ENCODE data around the gene RAB11FIP4.

RAB11FIP4 gene

DNA sequence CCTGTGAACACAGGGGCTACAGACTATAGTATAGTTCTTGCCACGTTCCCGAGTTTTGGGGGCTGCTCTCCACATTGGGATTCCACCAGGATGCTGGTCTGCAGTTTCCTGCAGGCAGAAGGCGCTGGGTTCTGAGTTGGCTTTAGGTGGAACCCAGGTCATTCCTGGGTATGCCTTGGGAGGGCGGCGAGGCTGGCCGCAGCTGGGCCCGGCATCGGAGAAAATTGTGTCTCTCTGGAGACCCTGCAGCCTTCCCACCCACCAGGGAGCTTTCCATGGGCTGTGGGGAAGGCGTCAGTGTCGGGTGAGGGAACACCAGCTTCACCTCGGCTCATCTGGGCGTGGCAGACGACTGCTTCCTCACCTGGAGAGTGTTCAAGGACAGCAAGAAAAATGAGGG lies 183.6 kb downstream of the RAB11FIP4 start:
- no peak for DNase-seq

DNA sequence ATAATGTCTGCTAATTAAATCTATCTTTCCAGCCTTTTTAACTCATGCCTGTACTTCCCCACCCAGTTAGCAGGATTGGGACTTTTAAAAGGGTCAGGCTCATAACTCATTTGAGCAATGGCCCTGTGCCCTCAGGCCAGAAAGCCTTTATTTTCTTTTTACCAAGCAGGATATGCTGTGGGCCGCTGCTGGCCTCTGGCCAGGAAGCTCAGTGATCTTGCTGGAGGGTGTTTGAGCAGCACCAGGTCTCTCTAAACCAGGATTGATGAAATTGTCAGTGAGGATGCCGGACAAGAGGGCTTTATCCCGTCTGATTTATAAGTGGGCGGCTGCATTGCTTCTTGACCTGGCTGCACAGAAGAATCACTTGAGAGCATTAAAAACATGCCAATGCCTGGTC lies 187.8 kb downstream of the RAB11FIP4 start:
- DNase-seq: no peak

DNA sequence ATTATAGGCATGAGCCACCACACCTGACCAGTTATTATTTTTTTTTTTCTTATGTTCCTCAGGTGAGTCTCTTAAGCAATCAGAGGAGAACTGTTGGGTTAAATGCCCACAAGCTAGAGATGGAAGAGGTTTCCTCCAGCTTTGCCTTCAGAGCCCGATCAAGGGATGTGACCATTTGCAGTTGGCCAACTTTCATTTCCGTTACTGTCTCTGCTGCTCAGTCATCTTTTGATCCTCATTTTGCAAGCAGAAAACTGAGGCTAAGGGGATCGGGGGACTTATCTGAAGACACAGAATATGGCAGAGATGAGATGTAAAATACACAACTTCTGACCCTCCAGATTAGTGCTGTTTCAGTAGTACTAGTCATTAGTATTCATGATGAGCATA lies 188.8 kb downstream of the RAB11FIP4 start:
- DNase-seq: no peak

DNA sequence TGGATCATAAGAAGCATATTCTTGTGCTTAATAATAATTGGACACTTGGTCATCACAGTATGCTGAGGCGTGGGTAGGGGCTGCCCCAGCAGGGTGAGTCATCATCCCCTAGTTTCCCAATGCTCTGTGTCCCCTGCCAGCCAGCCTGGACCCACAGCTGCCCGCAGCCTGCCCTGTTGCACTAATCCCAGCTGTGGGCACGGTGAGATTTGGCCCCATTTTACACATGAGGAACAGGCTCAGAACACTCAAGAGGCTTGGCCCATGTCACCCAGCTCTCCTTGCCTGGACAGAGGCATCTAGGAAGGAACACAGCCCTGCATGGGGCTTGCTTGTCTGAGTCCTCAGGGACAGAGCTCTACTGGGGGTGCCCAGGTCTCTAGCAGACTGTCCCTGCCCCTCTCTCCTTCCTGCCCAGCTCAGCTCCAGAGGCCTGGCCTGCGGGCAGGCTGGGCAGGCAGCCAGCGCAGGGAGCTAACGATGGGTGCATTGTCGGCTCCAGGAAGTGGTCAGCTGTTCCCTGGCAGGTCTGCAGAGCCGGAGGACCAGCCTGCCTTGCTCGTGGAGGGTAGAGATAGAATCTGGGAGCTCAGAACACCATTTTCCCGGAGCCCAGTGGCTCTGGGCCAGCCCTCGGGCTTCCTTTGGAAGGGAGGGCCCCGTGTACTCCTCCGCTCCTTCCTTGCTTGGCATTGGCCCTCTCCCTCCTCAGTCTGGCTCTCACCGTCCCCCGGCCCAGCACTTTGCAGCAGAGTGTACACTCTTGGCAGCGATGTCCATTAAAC lies 189.4 kb downstream of the RAB11FIP4 start:
- no peak for DNase-seq

DNA sequence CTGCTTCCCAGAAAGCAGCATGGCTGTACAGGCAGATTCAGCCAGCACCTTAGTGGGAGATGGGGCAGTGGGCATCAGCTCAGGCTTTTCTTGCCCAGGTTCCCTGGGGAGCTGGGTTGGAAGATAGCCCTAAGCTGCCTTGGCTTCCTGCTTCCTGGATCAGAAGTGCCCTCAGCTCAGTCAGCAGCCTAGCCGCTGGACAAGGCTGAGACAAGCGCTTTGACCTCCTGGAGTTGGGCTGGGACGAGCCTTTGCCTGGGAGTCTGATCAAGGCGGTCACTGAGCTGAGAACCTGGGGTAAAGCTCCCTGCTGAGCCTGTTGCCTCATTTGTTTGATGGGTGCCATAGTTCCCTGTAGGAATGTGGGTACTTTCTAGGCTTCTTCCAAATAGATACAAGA lies 190.0 kb downstream of the RAB11FIP4 start:
- DNase-seq: no peak

DNA sequence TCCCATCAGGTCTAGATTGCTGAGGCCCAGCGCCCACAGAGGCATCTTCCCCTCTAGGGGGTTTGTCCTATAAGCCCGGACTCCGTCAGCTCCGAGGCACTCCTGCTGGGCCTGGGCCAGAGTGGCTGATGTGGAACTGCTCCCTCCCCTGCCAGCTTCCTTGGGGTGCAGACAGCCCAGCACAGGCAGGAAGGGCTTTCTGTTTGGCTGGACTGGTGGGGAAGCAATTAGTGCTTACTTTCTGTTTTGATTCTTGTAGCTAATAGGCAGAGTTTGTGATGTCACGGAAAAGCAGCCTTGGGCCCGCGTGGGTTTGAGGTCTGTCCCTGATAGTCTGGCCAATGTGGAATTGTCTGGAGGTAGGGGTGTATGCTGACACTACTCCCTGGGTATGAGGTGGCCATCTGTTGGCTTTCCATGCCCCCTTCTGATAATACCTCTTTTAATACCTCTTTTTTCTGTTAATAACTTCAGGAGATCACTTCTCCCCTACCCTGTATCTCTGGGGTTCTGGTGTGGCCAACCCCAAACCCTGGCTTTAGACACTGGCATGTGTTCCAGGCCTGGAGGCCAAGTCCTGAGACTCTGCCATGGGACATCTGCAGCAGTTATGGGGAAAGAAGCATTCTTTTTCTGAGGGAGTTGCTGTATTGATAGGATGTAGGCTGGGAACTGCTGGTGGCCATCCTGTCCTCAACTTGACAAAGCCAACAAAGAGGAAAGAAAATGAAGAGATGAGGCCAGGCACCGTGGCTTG lies 190.9 kb downstream of the RAB11FIP4 start:
- no peak for DNase-seq

DNA sequence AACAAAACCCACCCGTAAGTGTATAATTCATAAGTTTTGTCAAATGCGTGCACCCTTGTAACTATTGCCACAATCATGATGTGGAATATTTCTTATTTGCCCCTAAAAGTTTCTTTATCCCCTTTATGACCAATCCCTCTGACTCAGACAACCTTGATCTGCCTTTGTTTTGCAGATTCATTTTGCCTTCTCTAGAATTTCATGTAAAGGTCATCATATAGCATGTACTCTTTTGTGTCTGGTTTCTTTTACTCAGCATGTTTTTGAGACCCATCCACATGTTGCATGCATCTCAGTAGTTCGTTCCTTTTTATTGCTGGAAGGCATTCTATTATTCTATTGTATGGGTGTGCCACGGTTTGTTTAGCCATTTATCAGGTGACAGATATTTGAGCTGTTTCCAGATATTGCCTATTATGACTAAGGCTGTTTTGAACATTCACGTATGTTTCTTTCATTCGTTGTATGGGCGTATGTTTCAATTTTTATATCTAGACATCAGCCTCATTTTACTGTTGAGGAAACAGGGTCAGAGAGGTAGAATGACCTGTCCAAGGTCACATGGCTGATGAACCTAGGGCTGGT lies 192.4 kb downstream of the RAB11FIP4 start:
- no peak for DNase-seq

DNA sequence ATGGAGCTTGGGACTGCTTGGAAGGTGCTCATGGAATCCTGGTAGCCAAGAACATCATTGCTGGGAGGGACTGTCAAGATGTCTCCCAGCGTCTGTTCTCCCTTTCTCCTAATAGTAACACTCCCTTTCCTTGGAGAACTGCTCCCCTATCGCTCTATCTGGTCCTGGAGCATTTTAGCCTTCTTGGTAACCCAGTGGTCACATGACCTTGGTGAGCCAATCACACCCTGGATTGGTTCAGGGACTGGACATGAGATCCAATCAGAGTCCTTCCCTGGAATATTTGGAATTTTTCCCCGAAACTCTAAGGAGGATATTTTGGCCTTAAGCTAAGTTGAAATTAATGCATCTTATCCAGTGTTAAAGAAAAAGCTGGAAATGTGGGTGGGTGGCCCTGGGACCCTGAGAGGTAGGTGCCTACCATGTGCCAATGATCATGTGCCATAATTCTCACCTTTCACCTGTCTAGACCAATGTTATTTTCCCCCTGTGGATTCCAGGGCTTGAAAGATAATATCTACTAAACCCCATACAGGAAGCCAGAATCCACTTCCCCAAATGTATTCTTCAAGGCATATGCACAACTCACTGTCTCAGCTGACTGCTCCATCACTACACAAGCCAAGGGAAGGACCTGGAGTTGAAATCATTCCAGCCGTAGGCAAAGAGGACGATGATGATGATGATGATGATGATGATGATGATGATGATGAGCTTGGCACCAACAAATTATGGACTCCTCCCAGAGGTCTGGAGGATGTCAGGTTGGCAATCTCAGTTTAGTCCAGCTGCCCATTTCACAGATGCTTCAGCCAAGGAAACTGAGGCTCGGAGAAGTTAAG lies 193.2 kb downstream of the RAB11FIP4 start:
- DNase-seq: no peak

DNA sequence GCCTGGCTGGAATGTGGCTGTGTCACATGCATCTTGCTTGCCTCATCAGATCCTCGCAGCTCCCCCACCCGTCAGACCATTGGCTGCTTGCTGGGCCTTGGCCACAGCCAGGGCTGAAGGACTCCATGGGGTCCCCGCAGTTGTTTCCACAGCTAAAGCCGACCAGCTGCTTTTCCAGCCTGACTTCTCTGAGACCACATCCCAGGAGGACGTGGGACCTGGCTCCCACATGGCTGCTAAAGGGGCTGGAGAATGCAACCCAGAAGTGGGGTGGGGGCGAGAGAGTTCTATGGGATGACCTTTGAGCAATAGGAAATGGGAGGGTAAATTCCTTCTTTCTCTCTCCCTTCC lies 193.8 kb downstream of the RAB11FIP4 start:
- no peak for DNase-seq

DNA sequence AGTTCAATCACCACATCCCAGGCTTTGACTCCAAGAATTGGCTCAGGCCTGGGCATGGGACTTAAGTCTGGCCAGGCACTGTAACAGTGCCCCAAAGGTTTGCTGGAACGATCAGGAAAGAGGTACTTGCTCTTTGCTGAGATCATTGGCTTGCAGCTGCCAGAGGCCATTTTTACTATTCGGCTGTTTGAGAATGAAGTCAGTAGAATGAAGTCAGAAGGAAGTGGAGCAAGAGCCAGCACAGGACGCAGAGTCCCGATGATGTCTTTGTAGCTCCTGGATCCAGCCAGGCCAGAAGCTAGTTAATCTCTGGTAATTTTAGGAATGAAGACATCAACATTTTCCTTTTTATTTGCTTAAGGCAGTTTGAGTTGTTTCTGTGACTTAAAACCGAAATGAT lies 195.5 kb downstream of the RAB11FIP4 start:
- DNase-seq: no peak

DNA sequence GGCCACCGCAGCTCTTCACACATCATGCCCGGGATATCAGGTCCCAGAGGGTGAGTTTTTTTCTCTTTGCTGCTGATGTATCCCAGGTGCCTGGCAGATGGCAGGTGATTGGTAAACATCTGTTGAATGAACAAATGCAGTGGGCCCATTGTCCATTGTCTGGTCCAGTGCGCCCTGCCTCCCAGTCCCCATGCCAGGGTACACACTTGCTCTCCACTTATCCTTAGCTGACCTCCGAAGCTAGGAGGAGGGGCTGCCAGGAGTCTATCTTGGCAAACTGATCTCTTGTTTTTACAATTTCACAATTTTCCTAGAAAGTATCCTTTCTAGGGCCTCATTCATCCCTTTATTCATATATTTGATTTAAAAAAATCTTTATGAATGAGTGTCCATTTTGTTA lies 196.0 kb downstream of the RAB11FIP4 start:
- DNase-seq: no peak
